Upper lobe of right lung (tissue), 1 donor: ENCODE measurements around the gene ABITRAM. TPM values are rescaled to one million over a fixed set of nuclear protein-coding genes. Genes with fewer than 3 reads are reported as not detected.
"Not testable (repeated sequence)": the region's sequence is repeated elsewhere in the genome, so short reads cannot be mapped to it uniquely, and the experiment has no call there.

Source experiments
- ATAC-seq: fragments of 200-7000 bp; cut with Tn5 transposase; one replicate; pipeline ENCODE4 v1.9.1; 2020; ENCODE audit warnings: mild to moderate bottlenecking, moderate library complexity
- DNase-seq: peaks from one replicate; pipeline ENCODE4 v3.0.0-alpha.2; 2020
- H3K27ac ChIP-seq: fragments of 200-600 bp; one replicate; pipeline ENCODE4 v1.8.0; 2022
- H3K27me3 ChIP-seq: fragments of 200-600 bp; one replicate; pipeline ENCODE4 v1.8.0; 2022; ENCODE audit warnings: mild to moderate bottlenecking
- H3K36me3 ChIP-seq: fragments of 200-600 bp; one replicate; pipeline ENCODE4 v1.8.0; 2022
- H3K4me1 ChIP-seq: fragments of 200-600 bp; one replicate; pipeline ENCODE4 v1.8.0; 2022
- H3K4me3 ChIP-seq: fragments of 200-600 bp; one replicate; pipeline ENCODE4 v1.8.0; 2022; ENCODE audit warnings: mild to moderate bottlenecking
- H3K9me3 ChIP-seq: fragments of 200-600 bp; one replicate; pipeline ENCODE4 v1.8.0; 2022
- intact Hi-C: fragments of 100-400 bp; cut with DNase I; formaldehyde crosslinking; loops from one replicate; pipeline ENCODE4 v1.11.0; 2022
- total RNA-seq: library from RNA; stranded (reverse); fragmentation: NEBNext Ultra II Directional; extraction: Animal tissue kit (Norgen Biotek cat#: 25700); gene quantifications from one replicate; pipeline ENCODE4 v1.2.1, GENCODE V29; 2021
- TF ChIP-seq, protein P1 (sequence below): fragments of 200-600 bp; IDR thresholded peaks from one replicate; pipeline ENCODE4 v1.8.0; 2022; ENCODE audit warnings: antibody characterized with exemption
- donor health status: DM: no; HTN: yes; CAD: no; lungs with severe emphysema.

Gene ABITRAM
- total RNA-seq, 1 donor from 2014 or later: 13.3 TPM

DNA sequence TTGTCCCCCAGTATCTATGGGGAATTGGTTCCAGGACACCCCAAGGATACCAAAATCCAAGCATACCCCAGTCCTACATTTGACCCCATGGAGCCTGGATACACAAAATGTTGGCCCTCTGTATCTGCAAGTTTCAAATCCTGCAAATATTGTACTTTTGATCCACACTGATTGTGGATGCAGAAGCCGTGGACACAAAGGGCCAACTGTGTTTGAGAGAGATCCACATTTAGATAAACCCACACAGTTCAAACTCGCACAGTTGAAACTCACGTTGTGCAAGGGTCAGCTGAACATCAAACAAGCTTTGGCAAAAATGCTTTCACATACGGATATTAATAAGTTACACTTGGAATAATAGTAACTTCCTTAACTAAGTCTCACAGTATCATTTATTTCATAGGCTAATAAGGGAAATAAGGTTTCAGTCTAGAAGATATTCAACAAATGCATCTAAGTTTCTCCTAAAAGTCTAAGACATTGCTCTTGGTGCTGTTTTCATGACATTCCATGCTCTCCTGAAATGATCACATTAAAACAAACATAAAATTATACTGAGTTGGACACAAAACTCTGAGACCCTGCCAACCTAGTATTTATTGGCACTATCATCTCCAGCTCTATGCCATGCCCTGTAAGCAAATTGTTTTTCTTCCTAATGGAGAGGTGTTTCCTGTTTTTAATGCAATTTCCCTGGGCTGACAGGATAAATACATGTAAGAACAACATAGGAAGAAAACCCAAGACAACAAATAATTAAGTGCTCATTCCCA, 39.8 kb upstream of the ABITRAM start:
- H3K36me3 ChIP-seq: peaks cover 99% of the 10 kb centered on the region
- TF ChIP-seq, protein P1, sequence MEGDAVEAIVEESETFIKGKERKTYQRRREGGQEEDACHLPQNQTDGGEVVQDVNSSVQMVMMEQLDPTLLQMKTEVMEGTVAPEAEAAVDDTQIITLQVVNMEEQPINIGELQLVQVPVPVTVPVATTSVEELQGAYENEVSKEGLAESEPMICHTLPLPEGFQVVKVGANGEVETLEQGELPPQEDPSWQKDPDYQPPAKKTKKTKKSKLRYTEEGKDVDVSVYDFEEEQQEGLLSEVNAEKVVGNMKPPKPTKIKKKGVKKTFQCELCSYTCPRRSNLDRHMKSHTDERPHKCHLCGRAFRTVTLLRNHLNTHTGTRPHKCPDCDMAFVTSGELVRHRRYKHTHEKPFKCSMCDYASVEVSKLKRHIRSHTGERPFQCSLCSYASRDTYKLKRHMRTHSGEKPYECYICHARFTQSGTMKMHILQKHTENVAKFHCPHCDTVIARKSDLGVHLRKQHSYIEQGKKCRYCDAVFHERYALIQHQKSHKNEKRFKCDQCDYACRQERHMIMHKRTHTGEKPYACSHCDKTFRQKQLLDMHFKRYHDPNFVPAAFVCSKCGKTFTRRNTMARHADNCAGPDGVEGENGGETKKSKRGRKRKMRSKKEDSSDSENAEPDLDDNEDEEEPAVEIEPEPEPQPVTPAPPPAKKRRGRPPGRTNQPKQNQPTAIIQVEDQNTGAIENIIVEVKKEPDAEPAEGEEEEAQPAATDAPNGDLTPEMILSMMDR: no peak
- ATAC-seq (no peak), DNase-seq (no peak)
- H3K9me3 ChIP-seq: no peaks in the 10 kb centered on the region
- intact Hi-C loops: no loop called here
- no peak overlapping the region for H3K4me3 ChIP-seq
- no peak overlapping the region for H3K27ac ChIP-seq
- no peaks in the 10 kb centered on the region for H3K27me3 ChIP-seq
- H3K4me1 ChIP-seq: no peaks in the 10 kb centered on the region

DNA sequence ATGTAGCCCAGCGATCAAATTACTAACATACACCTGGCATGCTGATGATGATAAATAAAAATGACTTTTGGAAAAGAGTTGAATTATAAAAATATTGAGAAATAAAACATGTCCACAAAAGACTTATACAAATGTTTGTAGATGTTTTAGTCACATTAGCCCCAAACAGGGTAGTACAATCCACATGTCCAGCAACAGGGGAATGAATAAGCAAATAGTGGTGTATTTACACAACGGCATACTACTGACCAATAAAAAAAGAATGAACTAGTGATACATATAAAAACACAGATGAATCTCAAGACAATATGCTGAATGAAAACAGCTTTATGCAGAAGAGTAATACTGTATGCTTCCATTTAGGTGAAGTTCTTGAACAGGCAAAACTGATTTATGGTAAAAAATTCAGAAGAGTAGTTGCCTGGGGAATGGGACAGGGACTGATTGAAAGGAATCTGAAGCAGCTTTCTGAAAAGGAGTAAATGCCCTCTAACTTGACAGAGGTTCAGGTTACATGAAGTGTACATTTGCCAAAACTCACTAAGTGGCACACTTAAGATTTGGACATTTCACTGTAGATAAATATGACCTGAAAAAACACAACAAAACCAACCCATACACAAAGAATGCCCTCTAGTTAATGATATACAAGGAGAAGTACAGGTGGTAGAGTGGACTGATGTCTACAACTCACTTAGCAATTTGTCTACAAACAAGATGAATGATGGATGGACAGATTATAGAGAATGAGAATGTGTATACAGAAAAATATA, 36.7 kb upstream of the ABITRAM start:
- Histone ChIP-seq H3K9me3 (no peaks in the 10 kb centered on the region), H3K27me3 (no peaks in the 10 kb centered on the region), H3K4me1 (no peaks in the 10 kb centered on the region), H3K27ac (no peak overlapping the region), H3K4me3 (no peak overlapping the region), H3K36me3 (peaks cover 96% of the 10 kb centered on the region)
- no peak for ATAC-seq
- intact Hi-C loops: no loop called here
- no peak for DNase-seq
- TF ChIP-seq, protein P1: no peak

DNA sequence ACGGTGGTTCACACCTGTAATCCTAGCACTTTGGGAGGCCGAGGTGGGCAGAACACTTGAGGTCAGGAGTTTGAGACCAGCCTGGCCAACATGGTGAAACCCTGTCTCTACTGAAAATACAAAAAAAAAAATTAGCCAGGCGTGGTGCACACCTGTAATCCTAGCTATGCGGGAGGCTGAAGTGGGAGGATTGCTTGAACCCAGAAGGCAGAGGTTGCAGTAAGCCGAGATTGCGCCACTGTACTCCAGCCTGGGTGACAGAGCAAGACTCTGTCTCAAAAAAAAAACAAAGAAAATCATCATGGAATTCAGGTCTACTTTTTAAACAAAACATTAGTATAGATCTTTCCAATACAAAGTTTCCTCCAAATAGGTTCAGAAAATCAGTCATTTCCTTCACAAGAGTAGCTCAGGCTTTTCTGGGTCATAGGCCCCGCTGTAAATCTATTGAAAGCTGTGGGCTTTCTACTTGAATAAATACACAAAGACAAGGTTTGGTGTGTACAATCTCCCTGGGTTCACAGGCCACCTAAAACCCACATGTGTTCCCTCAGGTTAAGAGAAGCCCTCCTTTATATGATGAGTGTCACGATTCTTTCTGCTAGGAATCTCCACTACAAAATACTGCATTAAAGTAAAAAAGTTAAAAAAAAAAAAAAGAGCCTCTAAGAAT, 35.0 kb upstream of the ABITRAM start:
- intact Hi-C loops, H3K9me3 ChIP-seq, H3K4me1 ChIP-seq, H3K27ac ChIP-seq, H3K27me3 ChIP-seq, DNase-seq, H3K4me3 ChIP-seq, ATAC-seq: not testable (repeated sequence)
- H3K36me3 ChIP-seq: peaks cover 96% of the 10 kb centered on the region

DNA sequence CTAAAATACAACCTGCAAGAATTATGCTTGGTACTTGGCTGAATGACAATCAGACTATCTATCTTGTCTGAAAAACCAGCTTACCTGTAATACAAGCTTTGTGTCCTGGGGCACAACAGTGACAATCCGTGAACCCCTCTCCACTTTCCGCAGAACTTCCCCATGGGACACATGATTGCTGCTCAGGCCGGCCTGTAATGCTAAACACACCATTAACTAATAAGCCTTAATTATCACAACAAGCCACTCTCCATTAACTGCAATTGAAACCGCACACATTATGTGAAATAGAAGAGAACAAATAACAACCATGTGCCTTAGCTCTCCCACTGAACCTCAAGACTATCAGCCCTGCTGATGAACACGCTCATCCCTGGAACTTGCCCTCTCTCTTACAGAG, 34.0 kb upstream of the ABITRAM start:
- no peak for ATAC-seq
- H3K27me3 ChIP-seq: no peaks in the 10 kb centered on the region
- no peak overlapping the region for H3K4me3 ChIP-seq
- no peaks in the 10 kb centered on the region for H3K9me3 ChIP-seq
- no peak overlapping the region for H3K27ac ChIP-seq
- no peaks in the 10 kb centered on the region for H3K4me1 ChIP-seq
- H3K36me3 ChIP-seq: peaks cover 97% of the 10 kb centered on the region
- no peak for DNase-seq
- TF ChIP-seq, protein P1: no peak
- intact Hi-C loops: no loop called here

DNA sequence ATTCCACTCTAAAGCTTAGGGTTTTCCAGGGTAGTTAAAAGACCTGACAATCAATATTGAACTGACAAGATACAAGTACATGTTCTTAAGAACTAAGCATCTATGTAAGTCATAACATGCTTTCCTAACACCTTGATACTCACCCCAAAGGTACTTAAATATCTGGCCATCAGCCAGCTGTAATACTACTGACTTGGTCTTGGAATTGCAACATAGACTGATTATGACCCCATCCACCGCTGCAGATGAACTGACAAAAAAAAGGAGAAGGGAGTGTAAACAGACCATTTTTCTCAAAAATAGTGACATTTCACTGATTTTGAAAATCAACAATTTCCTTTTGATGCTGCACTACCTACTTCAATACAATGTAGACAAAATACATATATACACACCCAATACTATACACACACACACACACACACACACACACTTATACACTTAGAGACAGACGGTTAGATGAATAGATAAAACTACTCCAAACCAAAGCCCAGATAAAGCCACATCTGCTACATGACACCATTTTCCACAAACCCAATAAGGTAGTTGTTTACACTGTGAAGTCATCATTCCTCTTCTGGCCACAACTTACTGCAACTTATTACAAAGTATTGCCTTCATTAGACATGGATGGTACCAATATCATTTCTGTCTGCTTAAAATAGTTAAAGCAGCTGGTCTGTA, 30.6 kb upstream of the ABITRAM start:
- intact Hi-C loops: no loop called here
- Histone ChIP-seq H3K4me3 (no peak overlapping the region), H3K27ac (no peak overlapping the region), H3K4me1 (no peaks in the 10 kb centered on the region), H3K27me3 (no peaks in the 10 kb centered on the region), H3K36me3 (peaks cover 96% of the 10 kb centered on the region), H3K9me3 (no peaks in the 10 kb centered on the region)
- ATAC-seq (no peak), DNase-seq (no peak)
- TF ChIP-seq, protein P1: no peak
